ENCODE measurements around the gene MAGI3.
"Not testable (repeated sequence)": the region's sequence is repeated elsewhere in the genome, so short reads cannot be mapped to it uniquely, and the experiment has no call there.

The MAGI3 gene

GRCh38 chr1:113399062-113399583 is 8.8 kb downstream of the MAGI3 start:
- no peak for DNase-seq (ENCODE audit: low read depth in 3 of 3)

- no peak for DNase-seq (ENCODE audit: low read depth in 3 of 3)
Observed at GRCh38 chr1:113401067-113401466, 10.8 kb downstream of the MAGI3 start.

GRCh38 chr1:113401728-113402127 is 11.4 kb downstream of the MAGI3 start:
- no peak for DNase-seq (ENCODE audit: low read depth in 3 of 3)

GRCh38 chr1:113403065-113403464 is 12.8 kb downstream of the MAGI3 start:
- no peak for DNase-seq (ENCODE audit: low read depth in 3 of 3)

- no peak for DNase-seq (ENCODE audit: low read depth in 3 of 3)
Observed at GRCh38 chr1:113405573-113405972, 15.3 kb downstream of the MAGI3 start.

- not testable (repeated sequence) for DNase-seq (ENCODE audit: low read depth in 3 of 3)
Observed at GRCh38 chr1:113406149-113406548, 15.8 kb downstream of the MAGI3 start.

- no peak for DNase-seq (ENCODE audit: low read depth in 3 of 3)
Observed at GRCh38 chr1:113409363-113409762, 19.0 kb downstream of the MAGI3 start.

- not testable (repeated sequence) for DNase-seq (ENCODE audit: low read depth in 3 of 3)
Observed at GRCh38 chr1:113412020-113412419, 21.7 kb downstream of the MAGI3 start.

GRCh38 chr1:113415310-113416070 is 25.2 kb downstream of the MAGI3 start:
- no peak for DNase-seq (ENCODE audit: low read depth in 3 of 3)

GRCh38 chr1:113416071-113416470 is 25.8 kb downstream of the MAGI3 start:
- not testable (repeated sequence) for DNase-seq (ENCODE audit: low read depth in 3 of 3)

GRCh38 chr1:113416496-113416895 is 26.2 kb downstream of the MAGI3 start:
- DNase-seq (ENCODE audit: low read depth in 3 of 3), result no peak

- DNase-seq (ENCODE audit: low read depth in 3 of 3), result no peak
Observed at GRCh38 chr1:113422315-113423068, 32.2 kb downstream of the MAGI3 start.

- DNase-seq (ENCODE audit: low read depth in 3 of 3), result no peak
Observed at GRCh38 chr1:113423826-113424225, 33.5 kb downstream of the MAGI3 start.

- DNase-seq (ENCODE audit: low read depth in 3 of 3), result no peak
Observed at GRCh38 chr1:113429461-113430153, 39.3 kb downstream of the MAGI3 start.

GRCh38 chr1:113433184-113433583 is 42.9 kb downstream of the MAGI3 start:
- DNase-seq (ENCODE audit: low read depth in 3 of 3), result no peak

- DNase-seq (ENCODE audit: low read depth in 3 of 3), result no peak
Observed at GRCh38 chr1:113434081-113434873, 44.0 kb downstream of the MAGI3 start.

- DNase-seq (ENCODE audit: low read depth in 3 of 3), result no peak
Observed at GRCh38 chr1:113434874-113435175, 44.5 kb downstream of the MAGI3 start.

GRCh38 chr1:113437554-113438341 is 47.4 kb downstream of the MAGI3 start:
- no peak for DNase-seq (ENCODE audit: low read depth in 3 of 3)

- DNase-seq (ENCODE audit: low read depth in 3 of 3), result no peak
Observed at GRCh38 chr1:113438505-113439276, 48.4 kb downstream of the MAGI3 start.

- DNase-seq (ENCODE audit: low read depth in 3 of 3), result no peak
Observed at GRCh38 chr1:113439277-113439670, 49.0 kb downstream of the MAGI3 start.

All from stimulated activated CD4-positive, alpha-beta T cell treated with anti-CD3 and anti-CD28 coated beads, TNF-alpha, amount 100 ng/mL, for 24 hours (primary cell).